Hematopoietic multipotent progenitor cell treated with erythropoietin and hydrocortisone succinate and interleukin-3 and kit ligand, for 17 days (in vitro differentiated cells): ENCODE results near the gene RNU1-2.
"Not testable (repeated sequence)": the region's sequence is repeated elsewhere in the genome, so short reads cannot be mapped to it uniquely, and the experiment has no call there.

ENCODE experiments used
- DNase-seq: peaks from one replicate; pipeline ENCODE4 v3.0.0-alpha.2; 2015; ENCODE audit warnings: low spot score

RNU1-2 gene

GRCh38 chr1:16925635-16926490 is 30.1 kb downstream of the RNU1-2 start:
- DNase-seq = no peak

GRCh38 chr1:16926491-16927073 is 30.8 kb downstream of the RNU1-2 start:
- no peak for DNase-seq

- no peak for DNase-seq
These were observed 31.5 kb downstream of the RNU1-2 start for GRCh38 chr1:16927256-16927655.

GRCh38 chr1:16927711-16928485 is 32.1 kb downstream of the RNU1-2 start:
- no peak for DNase-seq

- not testable (repeated sequence) for DNase-seq
These were observed 33.6 kb downstream of the RNU1-2 start for GRCh38 chr1:16929146-16930041.

GRCh38 chr1:16931206-16931934 is 35.6 kb downstream of the RNU1-2 start:
- not testable (repeated sequence) for DNase-seq

GRCh38 chr1:16933945-16934344 is 38.2 kb downstream of the RNU1-2 start:
- not testable (repeated sequence) for DNase-seq

GRCh38 chr1:16936580-16936979 is 40.8 kb downstream of the RNU1-2 start:
- not testable (repeated sequence) for DNase-seq

GRCh38 chr1:16938351-16939321 is 42.9 kb downstream of the RNU1-2 start:
- DNase-seq = no peak

GRCh38 chr1:16939386-16940180 is 43.8 kb downstream of the RNU1-2 start:
- DNase-seq = not testable (repeated sequence)

GRCh38 chr1:16944038-16944437 is 48.3 kb downstream of the RNU1-2 start:
- no peak for DNase-seq

- not testable (repeated sequence) for DNase-seq
These were observed 49.7 kb downstream of the RNU1-2 start for GRCh38 chr1:16945512-16945911.
